SK-N-SH treated with all-trans-retinoic acid at 6 μM for 48 hours (cell line): Measurements from ENCODE around the gene CHI3L2.

Experiments used
- ATAC-seq: fragments of 200-7000 bp; cut with Tn5 transposase; 3 replicates; pipeline ENCODE4 v1.9.1; 2020; ENCODE audit warnings: mild to moderate bottlenecking, moderate library complexity
- CSDC2 ChIP-seq: fragments of 250-450 bp; sonication (Bioruptor Pico); IDR thresholded peaks from 2 replicates; pipeline ENCODE4 v1.5.0; 2020; ENCODE audit warnings: mild to moderate bottlenecking, moderate library complexity
- ESRRG ChIP-seq: fragments of 250-450 bp; sonication (Bioruptor Pico); IDR thresholded peaks from 2 replicates; pipeline ENCODE4 v1.6.1; 2021; ENCODE audit warnings: mild to moderate bottlenecking
- GLIS3 ChIP-seq: fragments of 250-450 bp; sonication (Bioruptor Pico); IDR thresholded peaks from 2 replicates; pipeline ENCODE4 v1.5.0; 2020; ENCODE audit warnings: mild to moderate bottlenecking, moderate library complexity
- ISL1 ChIP-seq: fragments of 250-450 bp; sonication (Bioruptor Pico); IDR thresholded peaks from 2 replicates; pipeline ENCODE4 v2.1.2; 2022; ENCODE audit warnings: mild to moderate bottlenecking, moderate library complexity
- OSR1 ChIP-seq: fragments of 250-450 bp; sonication (Bioruptor Pico); IDR thresholded peaks from 2 replicates; pipeline ENCODE4 v1.8.0; 2022; ENCODE audit warnings: moderate library complexity, mild to moderate bottlenecking, inconsistent platforms
- PPARA ChIP-seq: fragments of 250-450 bp; sonication (Bioruptor Pico); IDR thresholded peaks from 2 replicates; pipeline ENCODE4 v1.5.0; 2020; ENCODE audit warnings: mild to moderate bottlenecking, borderline replicate concordance
- RARB ChIP-seq: fragments of 250-450 bp; sonication (Bioruptor Pico); IDR thresholded peaks from 2 replicates; pipeline ENCODE4 v1.8.0; 2021; ENCODE audit warnings: mild to moderate bottlenecking, moderate library complexity
- SNAI2 ChIP-seq: fragments of 250-450 bp; sonication (Bioruptor Pico); IDR thresholded peaks from 2 replicates; pipeline ENCODE4 v1.5.0; 2020; ENCODE audit warnings: mild to moderate bottlenecking, moderate library complexity
- TCF4 ChIP-seq: fragments of 250-450 bp; sonication (Bioruptor Pico); IDR thresholded peaks from 2 replicates; pipeline ENCODE4 v1.8.0; 2021; ENCODE audit warnings: mild to moderate bottlenecking, moderate library complexity, borderline replicate concordance
- TOX ChIP-seq: fragments of 250-450 bp; sonication (Bioruptor Pico); IDR thresholded peaks from 2 replicates; pipeline ENCODE4 v1.8.0; 2021; ENCODE audit warnings: mild to moderate bottlenecking, moderate library complexity, borderline replicate concordance
- ZC3H10 ChIP-seq: fragments of 250-450 bp; sonication (Bioruptor Pico); IDR thresholded peaks from 2 replicates; pipeline ENCODE4 v1.5.1; 2021; ENCODE audit warnings: mild to moderate bottlenecking, moderate library complexity
- ZFP3 ChIP-seq: fragments of 250-450 bp; sonication (Bioruptor Pico); IDR thresholded peaks from 2 replicates; pipeline ENCODE4 v1.5.0; 2020; ENCODE audit warnings: mild to moderate bottlenecking, moderate library complexity
- ZFP30 ChIP-seq: fragments of 450-650 bp; formaldehyde crosslinking; IDR thresholded peaks from 2 replicates; pipeline ENCODE4 v1.5.0; 2022; ENCODE audit warnings: mild to moderate bottlenecking, moderate library complexity
- ZNF565 ChIP-seq: fragments of 450-650 bp; formaldehyde crosslinking; conservative IDR thresholded peaks from 2 replicates; pipeline ENCODE4 v1.5.0; 2020; ENCODE audit warnings: low read depth, mild to moderate bottlenecking, moderate library complexity
- ZNF70 ChIP-seq: fragments of 450-650 bp; formaldehyde crosslinking; IDR thresholded peaks from 2 replicates; pipeline ENCODE4 v1.5.0; 2020; ENCODE audit warnings: mild to moderate bottlenecking, moderate library complexity
- TF ChIP-seq, protein P1 (sequence below): fragments of 250-450 bp; sonication (Bioruptor Pico); IDR thresholded peaks from 2 replicates; pipeline ENCODE4 v1.5.0; 2020; ENCODE audit warnings: mild to moderate bottlenecking, moderate library complexity
- TF ChIP-seq, protein P2 (sequence below): fragments of 250-450 bp; sonication (Bioruptor Pico); IDR thresholded peaks from 2 replicates; pipeline ENCODE4 v1.5.1; 2020; ENCODE audit warnings: low read depth, mild to moderate bottlenecking, moderate library complexity
- TF ChIP-seq, protein P3 (sequence below): fragments of 250-450 bp; sonication (Bioruptor Pico); IDR thresholded peaks from 2 replicates; pipeline ENCODE4 v1.5.1; 2021; ENCODE audit warnings: mild to moderate bottlenecking, moderate library complexity

CHI3L2 gene

DNA sequence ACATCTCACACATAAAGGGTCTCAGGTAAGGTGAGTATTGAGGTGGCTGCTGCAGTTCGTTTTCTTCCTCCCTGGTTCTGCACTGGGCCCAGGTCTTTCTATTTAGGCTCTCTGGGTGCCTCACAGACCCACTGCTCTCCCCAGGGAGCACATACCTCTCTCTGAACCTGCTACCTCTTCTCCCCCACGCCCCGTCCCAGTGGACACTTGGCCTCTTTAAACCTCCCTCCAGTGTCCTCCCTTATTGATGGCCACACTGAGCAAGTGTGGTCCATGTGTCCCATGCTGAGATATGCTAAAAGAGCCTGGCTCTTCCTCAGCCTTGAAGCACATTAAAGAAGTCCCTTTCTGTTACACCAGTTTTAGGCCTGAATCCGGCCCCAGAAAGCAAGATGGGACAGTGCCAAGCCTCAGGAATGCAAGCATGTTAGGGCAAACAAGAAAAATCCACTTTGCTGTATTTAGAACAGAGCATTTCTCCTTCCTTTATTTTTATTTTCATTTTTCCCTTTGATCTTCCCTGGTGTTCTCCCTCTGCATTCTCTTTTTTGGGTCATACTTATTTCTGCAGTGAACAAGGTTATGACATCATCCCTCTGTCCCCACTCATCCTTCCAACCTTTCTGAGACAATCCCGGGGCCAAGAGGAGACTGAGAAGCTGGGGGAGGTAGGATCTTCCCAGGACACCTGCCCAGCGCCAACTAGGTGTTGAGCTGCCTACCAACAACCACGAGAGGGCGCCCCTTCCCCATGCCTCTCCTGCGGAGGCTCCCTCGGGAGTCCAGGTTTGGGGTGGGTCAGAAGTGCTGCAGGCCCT is 5.0 kb upstream of the CHI3L2 start:
- no peak for TF ChIP-seq RARB (CRISPR knock-in tag)
- peak; percentile 97 for ATAC-seq

DNA sequence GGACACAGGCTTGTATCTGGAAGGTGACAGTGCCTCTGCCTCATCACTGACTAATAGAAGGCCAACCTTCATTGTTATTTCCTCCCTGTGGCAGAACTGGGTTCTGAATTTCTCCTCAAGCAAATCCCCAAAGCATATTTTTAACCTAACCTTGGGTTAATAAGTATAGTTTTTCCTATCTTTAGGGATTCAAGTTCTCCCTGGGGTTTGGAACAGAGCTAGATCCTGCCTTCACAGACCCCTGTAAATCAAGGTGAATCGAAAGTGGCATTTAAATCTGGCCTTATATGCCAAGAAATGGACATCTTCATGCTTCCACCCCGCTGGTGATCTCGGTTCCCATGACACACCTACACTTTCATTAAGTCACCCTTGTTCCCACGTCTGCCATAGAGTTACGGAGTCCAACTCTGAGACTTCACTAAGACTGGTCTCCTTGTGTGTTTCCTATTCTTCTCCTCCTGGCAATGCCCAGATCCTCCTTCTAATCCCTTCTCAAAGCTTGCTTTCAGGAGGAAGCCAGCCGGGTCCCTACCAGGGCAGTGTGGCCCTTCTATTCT is 4.3 kb upstream of the CHI3L2 start:
- ATAC-seq: no peak

DNA sequence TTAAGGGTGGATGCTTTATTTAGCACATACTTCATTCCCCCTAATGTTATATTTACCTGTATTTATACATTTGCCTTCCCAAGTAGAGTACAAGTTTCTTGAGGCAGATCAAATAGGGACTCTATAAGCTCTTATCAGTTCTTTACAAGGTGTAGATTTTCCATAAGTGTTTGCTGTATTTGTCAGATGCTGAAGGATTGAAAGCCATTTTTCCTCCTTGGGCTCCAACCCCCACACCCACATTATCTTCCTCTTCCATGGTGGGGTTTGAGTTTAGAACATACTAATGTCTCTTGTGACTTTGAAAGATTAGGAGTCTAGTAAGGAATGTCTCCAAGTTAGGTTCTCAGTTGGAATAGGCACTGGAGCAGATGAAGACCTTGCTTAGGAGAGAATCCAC is 2.4 kb upstream of the CHI3L2 start:
- no peak for TF ChIP-seq ZNF70 (CRISPR knock-in tag)
- TF ChIP-seq OSR1 (CRISPR knock-in tag): no peak
- TF ChIP-seq TOX (CRISPR knock-in tag): no peak
- TF ChIP-seq ZNF565 (CRISPR knock-in tag): no peak
- no peak for ATAC-seq

More for the DNA sequence above, 4.3 kb upstream of the CHI3L2 start:
- TF ChIP-seq PPARA (CRISPR knock-in tag): no peak
- no peak for TF ChIP-seq SNAI2
- TF ChIP-seq RARB (CRISPR knock-in tag): no peak
- TF ChIP-seq ZFP30 (CRISPR knock-in tag): no peak
- TF ChIP-seq CSDC2 (CRISPR knock-in tag): no peak
- TF ChIP-seq, protein P1, sequence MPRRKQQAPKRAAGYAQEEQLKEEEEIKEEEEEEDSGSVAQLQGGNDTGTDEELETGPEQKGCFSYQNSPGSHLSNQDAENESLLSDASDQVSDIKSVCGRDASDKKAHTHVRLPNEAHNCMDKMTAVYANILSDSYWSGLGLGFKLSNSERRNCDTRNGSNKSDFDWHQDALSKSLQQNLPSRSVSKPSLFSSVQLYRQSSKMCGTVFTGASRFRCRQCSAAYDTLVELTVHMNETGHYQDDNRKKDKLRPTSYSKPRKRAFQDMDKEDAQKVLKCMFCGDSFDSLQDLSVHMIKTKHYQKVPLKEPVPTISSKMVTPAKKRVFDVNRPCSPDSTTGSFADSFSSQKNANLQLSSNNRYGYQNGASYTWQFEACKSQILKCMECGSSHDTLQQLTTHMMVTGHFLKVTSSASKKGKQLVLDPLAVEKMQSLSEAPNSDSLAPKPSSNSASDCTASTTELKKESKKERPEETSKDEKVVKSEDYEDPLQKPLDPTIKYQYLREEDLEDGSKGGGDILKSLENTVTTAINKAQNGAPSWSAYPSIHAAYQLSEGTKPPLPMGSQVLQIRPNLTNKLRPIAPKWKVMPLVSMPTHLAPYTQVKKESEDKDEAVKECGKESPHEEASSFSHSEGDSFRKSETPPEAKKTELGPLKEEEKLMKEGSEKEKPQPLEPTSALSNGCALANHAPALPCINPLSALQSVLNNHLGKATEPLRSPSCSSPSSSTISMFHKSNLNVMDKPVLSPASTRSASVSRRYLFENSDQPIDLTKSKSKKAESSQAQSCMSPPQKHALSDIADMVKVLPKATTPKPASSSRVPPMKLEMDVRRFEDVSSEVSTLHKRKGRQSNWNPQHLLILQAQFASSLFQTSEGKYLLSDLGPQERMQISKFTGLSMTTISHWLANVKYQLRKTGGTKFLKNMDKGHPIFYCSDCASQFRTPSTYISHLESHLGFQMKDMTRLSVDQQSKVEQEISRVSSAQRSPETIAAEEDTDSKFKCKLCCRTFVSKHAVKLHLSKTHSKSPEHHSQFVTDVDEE: no peak

DNA sequence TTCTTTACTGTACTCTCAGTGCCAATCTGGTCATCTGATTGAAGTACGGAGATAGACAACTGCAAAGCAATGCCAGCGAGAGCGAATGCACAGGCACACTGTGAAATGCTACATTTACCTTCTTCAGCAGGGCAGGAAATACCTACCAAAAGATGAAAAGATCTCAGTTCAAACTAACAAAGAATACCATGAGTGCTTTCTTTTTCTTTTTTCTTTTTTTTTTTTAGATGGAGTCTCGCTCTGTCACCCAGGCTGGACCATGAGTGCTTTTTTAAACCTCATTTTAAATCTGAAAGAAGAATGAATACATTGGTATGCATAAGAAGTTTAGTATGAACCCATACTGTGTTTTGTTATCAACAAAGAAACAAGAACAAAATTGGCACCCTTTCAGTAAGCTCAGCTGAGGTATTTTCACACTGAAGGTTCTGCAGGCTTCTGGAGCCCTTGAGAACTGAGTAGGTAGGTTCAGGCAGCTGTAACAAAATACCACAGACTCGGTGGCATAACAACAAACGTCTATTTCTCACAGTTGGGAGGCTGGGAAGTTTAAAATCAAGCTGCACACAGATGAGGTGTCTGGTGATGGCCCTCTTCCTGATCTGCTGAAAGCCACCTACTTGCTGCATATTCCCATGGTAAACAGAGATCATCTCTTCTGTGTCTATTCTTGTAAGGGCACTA is 1.7 kb upstream of the CHI3L2 start:
- ATAC-seq: no peak
- TF ChIP-seq ESRRG (CRISPR knock-in tag) (no peak), TCF4 (CRISPR knock-in tag) (no peak), PPARA (CRISPR knock-in tag) (no peak), SNAI2 (no peak), ISL1 (CRISPR knock-in tag) (no peak), ZC3H10 (CRISPR knock-in tag) (no peak), TOX (CRISPR knock-in tag) (no peak), RARB (CRISPR knock-in tag) (no peak), ZFP3 (CRISPR knock-in tag) (no peak)
- TF ChIP-seq, protein P2, sequence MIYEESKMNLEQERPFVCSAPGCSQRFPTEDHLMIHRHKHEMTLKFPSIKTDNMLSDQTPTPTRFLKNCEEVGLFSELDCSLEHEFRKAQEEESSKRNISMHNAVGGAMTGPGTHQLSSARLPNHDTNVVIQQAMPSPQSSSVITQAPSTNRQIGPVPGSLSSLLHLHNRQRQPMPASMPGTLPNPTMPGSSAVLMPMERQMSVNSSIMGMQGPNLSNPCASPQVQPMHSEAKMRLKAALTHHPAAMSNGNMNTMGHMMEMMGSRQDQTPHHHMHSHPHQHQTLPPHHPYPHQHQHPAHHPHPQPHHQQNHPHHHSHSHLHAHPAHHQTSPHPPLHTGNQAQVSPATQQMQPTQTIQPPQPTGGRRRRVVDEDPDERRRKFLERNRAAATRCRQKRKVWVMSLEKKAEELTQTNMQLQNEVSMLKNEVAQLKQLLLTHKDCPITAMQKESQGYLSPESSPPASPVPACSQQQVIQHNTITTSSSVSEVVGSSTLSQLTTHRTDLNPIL (CRISPR knock-in tag): no peak
- TF ChIP-seq, protein P3, sequence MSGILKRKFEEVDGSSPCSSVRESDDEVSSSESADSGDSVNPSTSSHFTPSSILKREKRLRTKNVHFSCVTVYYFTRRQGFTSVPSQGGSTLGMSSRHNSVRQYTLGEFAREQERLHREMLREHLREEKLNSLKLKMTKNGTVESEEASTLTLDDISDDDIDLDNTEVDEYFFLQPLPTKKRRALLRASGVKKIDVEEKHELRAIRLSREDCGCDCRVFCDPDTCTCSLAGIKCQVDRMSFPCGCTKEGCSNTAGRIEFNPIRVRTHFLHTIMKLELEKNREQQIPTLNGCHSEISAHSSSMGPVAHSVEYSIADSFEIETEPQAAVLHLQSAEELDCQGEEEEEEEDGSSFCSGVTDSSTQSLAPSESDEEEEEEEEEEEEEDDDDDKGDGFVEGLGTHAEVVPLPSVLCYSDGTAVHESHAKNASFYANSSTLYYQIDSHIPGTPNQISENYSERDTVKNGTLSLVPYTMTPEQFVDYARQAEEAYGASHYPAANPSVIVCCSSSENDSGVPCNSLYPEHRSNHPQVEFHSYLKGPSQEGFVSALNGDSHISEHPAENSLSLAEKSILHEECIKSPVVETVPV (CRISPR knock-in tag): no peak
- TF ChIP-seq, all 23 proteins: peak for 0

DNA sequence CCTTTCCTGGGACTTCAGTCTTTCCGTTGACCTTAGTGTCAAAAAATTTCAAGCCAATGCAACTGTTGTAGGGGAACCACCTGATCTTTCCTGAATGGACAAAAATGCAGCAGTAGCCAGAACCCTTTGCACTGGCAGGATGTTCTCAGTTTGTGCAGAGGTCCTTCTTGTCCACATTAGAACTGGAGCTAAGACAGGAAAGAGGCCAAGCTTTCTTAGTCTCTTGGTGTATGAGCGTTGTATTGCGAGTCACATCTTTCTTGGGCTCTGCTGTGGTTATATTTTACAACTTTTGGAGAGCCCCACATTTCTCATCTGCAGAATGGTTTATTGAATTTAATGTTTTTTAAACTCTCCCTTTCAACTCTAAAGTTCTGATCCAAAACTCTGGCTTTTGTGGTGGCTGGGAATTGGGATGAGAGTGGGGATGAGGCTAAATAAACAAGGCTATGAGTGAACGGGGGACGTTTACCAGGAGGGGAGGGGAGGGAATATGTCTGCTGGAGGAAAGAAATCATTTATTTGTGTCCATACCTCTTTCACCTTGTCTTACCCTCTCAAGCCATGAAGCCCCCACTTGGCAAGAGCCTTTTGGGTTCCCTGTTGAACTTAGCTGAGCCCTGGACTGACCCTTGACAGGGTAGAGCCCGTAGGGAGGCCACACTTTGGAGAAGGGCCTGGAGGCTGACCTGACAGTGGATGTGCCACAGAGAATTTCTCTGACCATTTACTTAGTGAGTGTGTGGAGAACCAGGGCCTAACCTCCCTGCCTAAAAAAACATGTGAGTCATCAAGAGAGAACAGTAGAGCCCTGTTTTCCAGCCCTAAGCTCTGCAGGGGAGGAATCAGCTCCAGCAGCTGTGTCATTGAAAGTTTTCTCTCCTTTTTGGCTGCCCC is 586 bp downstream of the CHI3L2 start:
- peak; percentile 93 for ATAC-seq
- TF ChIP-seq ISL1 (CRISPR knock-in tag) (peak; percentile 24; the same call in 1 of the 2 replicates), GLIS3 (CRISPR knock-in tag) (no peak)
